ENCODE data around the gene BCL11A. TPM values are rescaled to one million over a fixed set of nuclear protein-coding genes. Genes with fewer than 3 reads are reported as not detected.

The BCL11A gene
- total RNA-seq, 1 donor from 2014 or later, result 4.4 TPM

DNA sequence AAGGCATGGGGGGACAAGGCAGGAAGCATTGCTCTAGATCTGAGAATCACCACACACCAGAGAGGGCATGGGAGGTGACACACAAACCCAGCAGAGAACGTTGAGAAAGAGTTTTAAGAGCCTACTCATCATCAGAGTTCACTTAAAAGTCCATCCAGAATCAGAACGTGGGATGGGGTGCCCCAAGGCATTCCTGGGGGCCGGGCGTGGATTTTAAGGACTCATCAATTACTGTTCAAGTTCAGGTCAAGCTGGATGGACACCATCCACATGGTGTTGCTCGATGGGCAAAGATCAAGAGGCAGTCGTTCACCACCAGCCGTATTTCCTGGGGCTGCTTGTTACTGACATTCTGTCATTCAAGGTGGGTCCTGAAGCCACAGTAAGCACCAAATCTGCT is 34.9 kb downstream of the BCL11A start:
- DNase-seq (ENCODE audit: low read depth), result no peak
- TF ChIP-seq, protein P1, sequence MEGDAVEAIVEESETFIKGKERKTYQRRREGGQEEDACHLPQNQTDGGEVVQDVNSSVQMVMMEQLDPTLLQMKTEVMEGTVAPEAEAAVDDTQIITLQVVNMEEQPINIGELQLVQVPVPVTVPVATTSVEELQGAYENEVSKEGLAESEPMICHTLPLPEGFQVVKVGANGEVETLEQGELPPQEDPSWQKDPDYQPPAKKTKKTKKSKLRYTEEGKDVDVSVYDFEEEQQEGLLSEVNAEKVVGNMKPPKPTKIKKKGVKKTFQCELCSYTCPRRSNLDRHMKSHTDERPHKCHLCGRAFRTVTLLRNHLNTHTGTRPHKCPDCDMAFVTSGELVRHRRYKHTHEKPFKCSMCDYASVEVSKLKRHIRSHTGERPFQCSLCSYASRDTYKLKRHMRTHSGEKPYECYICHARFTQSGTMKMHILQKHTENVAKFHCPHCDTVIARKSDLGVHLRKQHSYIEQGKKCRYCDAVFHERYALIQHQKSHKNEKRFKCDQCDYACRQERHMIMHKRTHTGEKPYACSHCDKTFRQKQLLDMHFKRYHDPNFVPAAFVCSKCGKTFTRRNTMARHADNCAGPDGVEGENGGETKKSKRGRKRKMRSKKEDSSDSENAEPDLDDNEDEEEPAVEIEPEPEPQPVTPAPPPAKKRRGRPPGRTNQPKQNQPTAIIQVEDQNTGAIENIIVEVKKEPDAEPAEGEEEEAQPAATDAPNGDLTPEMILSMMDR (conservative IDR thresholded peaks at IDR 0.05; ENCODE audit: low read depth, low read length), result no peak
- H3K4me3 ChIP-seq (ENCODE audit: low read depth, low read length), result no peak overlapping the region

DNA sequence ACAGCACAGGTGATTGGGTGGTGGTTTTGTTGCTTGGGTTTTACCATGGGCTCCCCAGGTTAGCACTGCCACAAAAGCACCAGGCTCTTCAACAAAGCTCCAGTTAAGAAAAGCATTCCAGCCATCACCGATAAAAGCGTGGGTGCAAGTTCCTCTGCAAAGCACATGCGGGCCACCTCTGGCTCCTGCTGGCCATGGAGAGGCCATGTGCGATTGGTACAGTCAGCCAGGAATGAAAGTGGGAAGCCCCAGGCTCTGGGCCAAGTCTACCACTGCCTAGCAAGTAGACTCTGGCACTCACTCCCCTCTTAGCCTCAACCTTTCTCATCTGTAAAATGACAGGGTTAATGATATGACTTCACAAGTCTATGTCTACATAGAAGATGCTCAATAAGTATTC is 36.0 kb downstream of the BCL11A start:
- no peak overlapping the region for H3K4me3 ChIP-seq (ENCODE audit: low read depth, low read length)
- DNase-seq (ENCODE audit: low read depth), result no peak
- TF ChIP-seq, protein P1 (conservative IDR thresholded peaks at IDR 0.05; ENCODE audit: low read depth, low read length), result no peak

DNA sequence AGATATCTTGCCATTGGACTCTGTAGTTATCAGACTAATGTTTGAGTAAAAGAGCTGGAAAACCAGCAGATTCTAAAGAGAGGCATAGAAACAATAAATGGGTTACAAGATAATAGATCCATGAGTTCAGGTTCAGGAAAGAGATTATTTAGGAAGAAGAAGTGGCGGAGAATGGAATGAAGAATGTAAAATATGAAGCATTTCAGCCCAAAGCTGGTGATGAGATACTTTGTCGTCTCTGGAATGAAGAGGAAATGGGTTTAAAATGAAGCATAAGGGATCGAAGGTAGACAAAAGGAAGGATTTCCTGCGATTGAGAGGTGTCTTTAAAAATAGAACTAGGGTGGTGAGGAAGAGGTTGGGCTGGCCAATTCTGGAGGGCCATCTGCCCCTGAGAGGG is 36.6 kb downstream of the BCL11A start:
- TF ChIP-seq, protein P1 (conservative IDR thresholded peaks at IDR 0.05; ENCODE audit: low read depth, low read length), result no peak
- DNase-seq (ENCODE audit: low read depth), result no peak
- H3K4me3 ChIP-seq (ENCODE audit: low read depth, low read length), result no peak overlapping the region

DNA sequence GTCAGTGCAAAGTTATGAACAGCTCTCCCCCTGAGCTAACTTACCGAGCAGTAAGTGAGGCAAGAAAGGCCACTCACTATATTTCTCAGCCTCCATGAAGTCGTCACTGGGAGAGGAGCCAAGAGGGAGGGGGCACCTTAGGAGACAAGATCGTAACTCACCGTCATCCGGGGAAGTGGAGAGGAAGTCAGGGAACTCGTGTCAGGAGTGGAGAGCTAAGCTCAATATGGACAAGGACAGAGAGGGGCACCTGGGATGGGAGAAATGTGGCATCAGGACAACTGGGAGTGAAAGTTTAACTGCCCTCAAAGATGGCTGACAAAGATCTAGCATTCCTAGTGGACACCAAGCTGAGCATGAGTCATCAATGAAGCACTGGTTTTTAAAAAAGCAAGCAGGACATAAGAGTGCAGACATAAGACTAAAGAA is 37.1 kb downstream of the BCL11A start:
- peak overlapping the region; percentile 30 for H3K4me3 ChIP-seq (ENCODE audit: low read depth, low read length)
- DNase-seq (ENCODE audit: low read depth), result peak; percentile 68
- TF ChIP-seq, protein P1 (conservative IDR thresholded peaks at IDR 0.05; ENCODE audit: low read depth, low read length), result no peak

DNA sequence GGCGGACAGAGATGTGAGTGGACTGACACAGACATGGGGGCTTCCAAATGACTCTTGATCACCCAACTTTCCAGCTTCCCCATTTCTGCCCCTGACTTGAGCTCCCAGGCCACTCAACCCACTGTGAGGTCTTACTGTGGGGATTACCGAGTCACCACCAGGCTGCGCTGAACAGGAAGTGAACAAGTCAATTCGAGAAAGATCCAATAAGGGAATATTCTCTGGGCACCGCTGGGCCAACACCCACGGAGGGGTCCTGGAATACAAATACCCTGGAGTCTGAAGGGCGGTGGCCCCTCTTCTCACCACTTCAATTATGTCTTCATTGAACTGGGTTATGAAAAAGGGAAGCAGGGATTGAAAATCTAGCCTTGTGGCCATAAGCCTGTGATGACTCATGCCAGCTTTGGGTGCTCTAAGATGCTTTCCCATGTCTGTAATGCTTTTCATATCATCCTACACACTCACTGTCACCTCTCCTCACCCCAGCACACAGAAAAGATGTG is 37.7 kb downstream of the BCL11A start:
- no peak for DNase-seq (ENCODE audit: low read depth)
- TF ChIP-seq, protein P1 (conservative IDR thresholded peaks at IDR 0.05; ENCODE audit: low read depth, low read length), result no peak
- no peak overlapping the region for H3K4me3 ChIP-seq (ENCODE audit: low read depth, low read length)

DNA sequence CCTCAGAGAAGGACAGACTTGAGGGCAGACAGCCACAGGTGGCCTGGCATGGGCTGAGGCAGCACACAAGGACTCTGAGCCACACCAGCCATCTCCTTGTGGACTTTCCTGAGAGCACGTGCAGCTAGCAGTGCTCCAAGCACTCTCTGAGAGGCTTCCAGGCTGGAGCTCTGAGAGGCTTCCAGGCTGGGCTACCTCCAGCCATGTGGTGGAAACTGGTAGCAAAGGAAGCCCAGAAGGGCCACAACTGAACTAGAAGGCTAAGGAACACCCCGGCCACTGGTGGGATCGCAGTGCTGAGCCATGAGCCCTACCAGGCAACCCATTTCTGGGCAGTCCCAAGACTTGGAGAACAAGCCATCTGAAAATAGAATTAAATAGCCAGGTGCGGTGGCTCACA is 39.5 kb downstream of the BCL11A start:
- TF ChIP-seq, protein P1 (conservative IDR thresholded peaks at IDR 0.05; ENCODE audit: low read depth, low read length), result no peak
- no peak overlapping the region for H3K4me3 ChIP-seq (ENCODE audit: low read depth, low read length)
- DNase-seq (ENCODE audit: low read depth), result no peak

DNA sequence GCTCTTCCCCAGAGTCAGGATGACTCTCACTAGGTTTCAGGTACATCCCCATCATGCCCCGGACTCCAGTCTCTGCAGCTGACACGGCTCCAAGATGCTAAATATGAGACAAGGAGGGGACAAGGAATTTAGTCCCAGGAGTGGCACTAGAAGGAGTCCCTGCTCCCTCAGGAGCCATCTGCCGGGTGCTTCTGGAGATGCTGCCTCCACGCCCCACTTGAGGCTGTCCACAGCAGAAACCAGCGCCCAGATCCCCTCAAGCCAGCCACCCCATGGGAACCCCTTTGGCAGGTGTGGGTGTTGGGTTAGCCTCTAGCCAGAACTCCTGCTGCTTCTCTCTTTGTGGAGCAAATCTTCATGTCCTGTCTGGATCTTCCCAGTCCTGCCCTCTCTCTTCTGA is 40.3 kb downstream of the BCL11A start:
- no peak for DNase-seq (ENCODE audit: low read depth)
- TF ChIP-seq, protein P1 (conservative IDR thresholded peaks at IDR 0.05; ENCODE audit: low read depth, low read length), result no peak
- no peak overlapping the region for H3K4me3 ChIP-seq (ENCODE audit: low read depth, low read length)

Data from epithelial cell of proximal tubule (primary cell).